WERI-Rb-1 (cell line): ENCODE measurements around the gene HDDC2.
"Not testable (repeated sequence)": the region's sequence is repeated elsewhere in the genome, so short reads cannot be mapped to it uniquely, and the experiment has no call there.

ENCODE experiments used
- DNase-seq: peaks from one replicate; pipeline ENCODE4 v3.0.0-alpha.2; 2020
- H3K27ac ChIP-seq: fragments of 250-450 bp; sonication (Bioruptor Pico); 2 replicates; pipeline ENCODE4 v1.5.1; 2020; ENCODE audit warnings: mild to moderate bottlenecking, moderate library complexity
- H3K27me3 ChIP-seq: fragments of 250-450 bp; sonication (Bioruptor Pico); 2 replicates; pipeline ENCODE4 v1.5.1; 2021; ENCODE audit warnings: mild to moderate bottlenecking, low read depth, moderate library complexity; ENCODE audit not compliant: insufficient read depth, severe bottlenecking
- H3K36me3 ChIP-seq: fragments of 250-450 bp; sonication (Bioruptor Pico); 2 replicates; pipeline ENCODE4 v1.5.1; 2020; ENCODE audit warnings: mild to moderate bottlenecking, moderate library complexity
- H3K4me3 ChIP-seq: 2 replicates; pipeline ENCODE4 v1.5.1; 2011; ENCODE audit warnings: low read depth, mild to moderate bottlenecking, control low read depth, low read length
- H3K9me3 ChIP-seq: fragments of 250-450 bp; sonication (Bioruptor Pico); 2 replicates; pipeline ENCODE4 v1.5.1; 2021; ENCODE audit warnings: mild to moderate bottlenecking, moderate library complexity; ENCODE audit not compliant: severe bottlenecking
- CTCF ChIP-seq: IDR thresholded peaks from 2 replicates; pipeline ENCODE4 v1.5.1; 2011; ENCODE audit warnings: low read depth, mild to moderate bottlenecking, control low read depth, inconsistent platforms, low read length

The HDDC2 gene

GRCh38 chr6:125294036-125294435 is 7.7 kb downstream of the HDDC2 start:
- Histone ChIP-seq H3K27me3 (no peaks in the 10 kb centered on the region), H3K36me3 (peaks cover 30% of the 10 kb centered on the region)
- TF ChIP-seq CTCF = no peak

GRCh38 chr6:125293587-125293986 is 8.2 kb downstream of the HDDC2 start:
- no peak for TF ChIP-seq CTCF
- H3K27me3 ChIP-seq = no peaks in the 10 kb centered on the region
- H3K36me3 ChIP-seq = peaks cover 28% of the 10 kb centered on the region
- DNase-seq = no peak
- no peaks in the 10 kb centered on the region for H3K9me3 ChIP-seq
- no peak overlapping the region for H3K4me3 ChIP-seq
- H3K27ac ChIP-seq = no peak overlapping the region

More at GRCh38 chr6:125294036-125294435, 7.7 kb downstream of the HDDC2 start:
- Histone ChIP-seq H3K9me3 (no peaks in the 10 kb centered on the region), H3K4me3 (no peak overlapping the region), H3K27ac (no peak overlapping the region)
- no peak for DNase-seq

GRCh38 chr6:125287718-125288117 is 14.0 kb downstream of the HDDC2 start:
- Histone ChIP-seq H3K36me3 (no peaks in the 10 kb centered on the region; the same call in 1 of the 2 replicates), H3K4me3 (no peak overlapping the region), H3K9me3 (no peaks in the 10 kb centered on the region), H3K27ac (no peak overlapping the region), H3K27me3 (no peaks in the 10 kb centered on the region)
- no peak for DNase-seq
- no peak for TF ChIP-seq CTCF

GRCh38 chr6:125285936-125286335 is 15.8 kb downstream of the HDDC2 start:
- DNase-seq = no peak
- H3K36me3 ChIP-seq = no peaks in the 10 kb centered on the region; the same call in 1 of the 2 replicates
- H3K27ac ChIP-seq = no peak overlapping the region
- H3K9me3 ChIP-seq = no peaks in the 10 kb centered on the region
- H3K4me3 ChIP-seq = no peak overlapping the region
- TF ChIP-seq CTCF = no peak
- no peaks in the 10 kb centered on the region for H3K27me3 ChIP-seq

GRCh38 chr6:125285353-125285752 is 16.4 kb downstream of the HDDC2 start:
- TF ChIP-seq CTCF = no peak
- DNase-seq = no peak
- no peaks in the 10 kb centered on the region; the same call in 1 of the 2 replicates for H3K36me3 ChIP-seq
- H3K4me3 ChIP-seq = no peak overlapping the region
- no peaks in the 10 kb centered on the region for H3K27me3 ChIP-seq
- H3K9me3 ChIP-seq = no peaks in the 10 kb centered on the region
- no peak overlapping the region for H3K27ac ChIP-seq

- H3K36me3 ChIP-seq, H3K27me3 ChIP-seq, H3K27ac ChIP-seq, DNase-seq, H3K4me3 ChIP-seq, H3K9me3 ChIP-seq: not testable (repeated sequence)
Measured at GRCh38 chr6:125282470-125282869, 19.3 kb downstream of the HDDC2 start.

GRCh38 chr6:125280370-125281035 is 21.3 kb downstream of the HDDC2 start:
- not testable (repeated sequence) for H3K27me3 ChIP-seq, DNase-seq, H3K27ac ChIP-seq, H3K36me3 ChIP-seq, H3K9me3 ChIP-seq, H3K4me3 ChIP-seq
